CD4-positive, alpha-beta T cell treated with Interleukin-15 for 4 hours (primary cell): ENCODE data around the gene LRBA.

Source experiments
- DNase-seq: peaks from one replicate; pipeline ENCODE4 v3.0.0-alpha.2; 2020; ENCODE audit warnings: low spot score

LRBA gene

GRCh38 chr4:150240011-150240410, 775.1 kb downstream of the LRBA start:
- no peak for DNase-seq

- no peak for DNase-seq
Measured at GRCh38 chr4:150238591-150238990, 776.5 kb downstream of the LRBA start.

GRCh38 chr4:150237110-150237872, 777.8 kb downstream of the LRBA start:
- no peak for DNase-seq

GRCh38 chr4:150236626-150237025, 778.5 kb downstream of the LRBA start:
- DNase-seq = no peak

GRCh38 chr4:150235808-150236271, 779.2 kb downstream of the LRBA start:
- no peak for DNase-seq

- no peak for DNase-seq
Measured at GRCh38 chr4:150235317-150235716, 779.8 kb downstream of the LRBA start.

GRCh38 chr4:150234246-150234645, 780.8 kb downstream of the LRBA start:
- no peak for DNase-seq

GRCh38 chr4:150232029-150232428, 783.1 kb downstream of the LRBA start:
- no peak for DNase-seq

GRCh38 chr4:150231107-150231770, 783.8 kb downstream of the LRBA start:
- no peak for DNase-seq

- DNase-seq = no peak
Measured at GRCh38 chr4:150230561-150230960, 784.5 kb downstream of the LRBA start.

GRCh38 chr4:150229520-150229919, 785.6 kb downstream of the LRBA start:
- DNase-seq = no peak

GRCh38 chr4:150224896-150225591, 790.0 kb downstream of the LRBA start:
- no peak for DNase-seq

GRCh38 chr4:150219841-150220240, 795.2 kb downstream of the LRBA start:
- no peak for DNase-seq

GRCh38 chr4:150218447-150218846, 796.6 kb downstream of the LRBA start:
- no peak for DNase-seq

- DNase-seq = no peak
Measured at GRCh38 chr4:150217808-150218207, 797.3 kb downstream of the LRBA start.

- no peak for DNase-seq
Measured at GRCh38 chr4:150217192-150217591, 797.9 kb downstream of the LRBA start.

- DNase-seq = no peak
Measured at GRCh38 chr4:150216726-150217125, 798.4 kb downstream of the LRBA start.

- no peak for DNase-seq
Measured at GRCh38 chr4:150215601-150216000, 799.5 kb downstream of the LRBA start.
